ENCODE data around the gene ARID3B. TPM values are rescaled to one million over a fixed set of nuclear protein-coding genes. Genes with fewer than 3 reads are reported as not detected.

Gene ARID3B
- total RNA-seq, 1 donor = 11.0 TPM

GRCh38 chr15:74603026-74603788 is 62.2 kb downstream of the ARID3B start:
- DNase-seq (ENCODE audit: low read depth in 2 of 3, low spot score in 2 of 3) = no peak

- no peak for DNase-seq (ENCODE audit: low read depth in 2 of 3, low spot score in 2 of 3)
Measured at GRCh38 chr15:74603789-74604705, 63.0 kb downstream of the ARID3B start.

DNA sequence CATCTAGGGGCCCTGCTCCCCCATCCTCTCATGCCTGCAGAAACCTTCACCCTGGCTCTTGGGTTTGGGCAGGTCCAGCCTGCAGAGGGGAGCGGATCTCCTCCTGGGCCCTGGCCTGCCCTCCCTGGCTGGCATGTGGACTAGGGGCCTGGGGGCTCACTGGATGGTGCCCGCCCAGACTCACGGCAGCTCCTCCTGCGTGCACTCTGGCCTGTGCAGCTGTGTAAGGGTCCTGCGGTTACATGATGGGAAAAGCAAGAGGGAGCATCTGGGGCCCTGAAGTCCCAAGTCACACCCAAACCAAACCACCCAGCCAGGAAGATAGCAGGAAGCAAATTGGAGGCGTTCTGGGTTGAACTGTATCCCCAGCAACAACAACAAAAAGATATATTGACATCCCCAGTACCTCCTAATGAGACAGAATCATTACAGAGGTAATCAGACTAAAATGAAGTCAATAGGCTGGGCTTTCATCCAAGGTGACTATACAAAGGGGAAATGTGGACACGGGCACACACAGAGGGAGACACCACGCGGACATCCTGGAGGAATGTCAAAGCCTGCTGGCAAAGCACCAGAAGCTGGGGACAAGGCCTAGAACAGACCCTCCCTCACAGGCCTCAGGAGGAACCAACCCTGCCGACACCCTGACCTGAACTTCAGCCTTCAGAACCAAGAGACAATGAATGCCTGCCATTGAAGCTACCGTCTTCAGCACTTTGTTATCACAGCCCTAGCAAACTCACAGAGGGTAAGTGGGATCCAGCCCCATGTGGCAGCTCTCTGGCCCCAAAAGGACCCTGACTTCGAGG is 64.2 kb downstream of the ARID3B start:
- DNase-seq (ENCODE audit: low read depth in 2 of 3, low spot score in 2 of 3) = no peak

- no peak for DNase-seq (ENCODE audit: low read depth in 2 of 3, low spot score in 2 of 3)
Measured at GRCh38 chr15:74605795-74606150, 64.8 kb downstream of the ARID3B start.

DNA sequence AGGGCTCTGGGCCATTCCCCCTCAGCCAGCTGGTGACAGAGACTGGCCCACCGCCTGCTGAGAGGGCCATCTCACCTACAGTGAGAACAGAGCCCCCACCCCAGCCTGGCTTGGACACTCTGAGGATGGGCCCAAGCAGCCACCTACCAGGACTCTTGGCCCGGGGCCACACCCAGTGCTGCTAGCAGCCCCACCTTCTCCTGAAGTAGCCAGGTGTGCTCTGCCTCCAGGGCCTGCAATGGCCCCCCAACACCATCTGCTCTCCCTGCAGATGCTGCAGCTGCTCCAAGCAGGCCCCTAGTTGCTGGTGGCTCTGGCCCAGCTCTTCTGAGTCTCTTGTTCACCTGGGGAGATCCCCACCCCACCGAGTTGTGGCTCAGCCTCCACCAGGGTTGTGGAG is 67.8 kb downstream of the ARID3B start:
- DNase-seq (ENCODE audit: low read depth in 2 of 3, low spot score in 2 of 3) = no peak

DNA sequence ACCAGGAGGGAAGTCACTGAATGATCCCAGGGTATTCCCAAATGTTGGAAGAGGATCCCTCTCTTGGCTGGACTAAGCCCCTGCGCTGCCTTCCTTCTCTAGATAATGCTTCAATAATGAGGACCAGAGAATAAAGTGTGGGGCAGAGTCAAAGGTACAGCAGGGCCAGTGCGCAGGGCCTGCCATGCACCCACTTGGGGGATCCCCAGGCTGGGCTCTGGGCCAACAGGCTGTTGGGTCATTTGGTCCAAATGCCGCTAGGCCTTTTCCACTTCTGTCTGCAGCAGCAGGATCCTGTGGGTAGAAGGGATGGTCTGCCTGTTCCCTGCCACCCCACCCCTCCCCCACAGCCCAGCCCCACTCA is 68.9 kb downstream of the ARID3B start:
- no peak for DNase-seq (ENCODE audit: low read depth in 2 of 3, low spot score in 2 of 3)

- DNase-seq (ENCODE audit: low read depth in 2 of 3, low spot score in 2 of 3) = peak in 2 of 3 donors; percentile 64 to 66
Measured at GRCh38 chr15:74610302-74610951, 69.4 kb downstream of the ARID3B start.

DNA sequence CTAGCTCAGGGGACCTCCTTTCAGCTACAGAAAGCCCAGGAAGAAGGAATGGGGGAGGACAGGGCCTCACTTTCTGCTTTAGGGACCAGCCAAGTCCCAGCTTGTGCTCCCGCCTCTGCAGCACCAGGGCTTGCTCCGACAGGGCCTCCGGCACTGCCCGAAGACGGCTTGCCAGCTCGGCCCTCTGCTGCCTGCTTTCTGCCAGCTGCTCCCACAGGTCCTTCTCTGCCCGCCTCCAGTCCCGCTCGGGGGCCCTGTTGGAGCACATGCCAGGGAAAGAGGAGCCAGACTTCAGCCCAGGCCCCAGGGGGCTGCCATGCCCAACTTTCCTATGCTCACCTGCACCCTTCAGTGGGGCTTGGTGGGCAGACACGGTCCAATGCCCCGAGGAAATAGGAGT is 70.3 kb downstream of the ARID3B start:
- DNase-seq (ENCODE audit: low read depth in 2 of 3, low spot score in 2 of 3) = no peak

- no peak for DNase-seq (ENCODE audit: low read depth in 2 of 3, low spot score in 2 of 3)
Measured at GRCh38 chr15:74611834-74612233, 70.8 kb downstream of the ARID3B start.

GRCh38 chr15:74612677-74613076 is 71.7 kb downstream of the ARID3B start:
- DNase-seq (ENCODE audit: low read depth in 2 of 3, low spot score in 2 of 3) = no peak

- DNase-seq (ENCODE audit: low read depth in 2 of 3, low spot score in 2 of 3) = no peak
Measured at GRCh38 chr15:74613089-74613952, 72.3 kb downstream of the ARID3B start.

- DNase-seq (ENCODE audit: low read depth in 2 of 3, low spot score in 2 of 3) = no peak
Measured at GRCh38 chr15:74613953-74614743, 73.1 kb downstream of the ARID3B start.

GRCh38 chr15:74614744-74615507 is 73.9 kb downstream of the ARID3B start:
- DNase-seq (ENCODE audit: low read depth in 2 of 3, low spot score in 2 of 3) = peak; percentile 86 to 89 (median 88)

DNA sequence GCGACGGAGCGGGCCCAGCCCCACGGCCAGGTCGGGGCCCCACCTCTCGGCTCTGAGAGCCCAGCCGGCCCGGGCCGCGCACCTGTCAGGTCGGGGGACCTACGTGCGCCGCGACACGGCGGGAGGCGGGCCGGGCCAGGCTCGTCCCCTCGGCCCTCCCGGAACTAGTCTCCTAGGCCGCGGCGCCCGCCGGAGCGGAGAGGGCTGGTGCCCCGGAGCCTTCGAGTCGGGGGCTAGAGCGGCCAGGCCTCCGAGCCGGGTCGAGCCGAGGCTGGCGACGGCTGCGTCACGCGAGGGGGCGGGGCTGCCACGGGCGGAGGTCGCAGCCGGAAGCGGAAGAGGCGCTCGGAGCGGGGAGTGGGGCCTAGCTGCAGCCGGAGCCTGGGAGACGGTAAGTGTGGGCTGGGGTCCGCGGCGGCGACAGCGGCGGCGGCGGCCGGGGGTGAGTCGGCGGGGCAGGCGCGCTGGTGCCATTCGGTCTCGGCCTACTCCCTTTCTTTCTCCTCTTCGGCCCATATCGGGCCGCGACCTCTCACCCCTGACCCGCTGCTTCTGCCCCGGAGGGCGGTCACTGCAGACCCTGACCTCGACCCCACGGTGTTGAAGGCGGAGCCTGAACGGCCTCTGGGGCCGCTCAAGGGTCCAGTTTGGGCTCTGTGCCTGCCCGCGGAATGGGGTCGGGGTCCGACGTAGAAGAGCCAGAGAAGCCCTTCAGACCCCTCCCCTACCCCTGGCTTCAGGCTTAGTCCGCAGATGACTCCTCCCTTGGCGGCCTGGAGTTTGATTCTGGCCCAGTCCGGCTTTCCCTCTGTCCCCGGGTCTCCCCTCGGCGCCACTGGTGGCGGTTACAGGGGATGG is 74.7 kb downstream of the ARID3B start, which contains the start of gene CLK3:
Gene CLK3, plus strand, starts transcription at position 329 of the 858 bp plus-strand sequence. CDS start 3,361 bp downstream, outside the sequence.
- peak; percentile 85 to 96 (median 95) for DNase-seq (ENCODE audit: low read depth in 2 of 3, low spot score in 2 of 3)

GRCh38 chr15:74616366-74616939 is 75.4 kb downstream of the ARID3B start:
- peak; percentile 47 to 85 (median 72) for DNase-seq (ENCODE audit: low read depth in 2 of 3, low spot score in 2 of 3)

- DNase-seq (ENCODE audit: low read depth in 2 of 3, low spot score in 2 of 3) = no peak
Measured at GRCh38 chr15:74616996-74617395, 76.0 kb downstream of the ARID3B start.

Measured in hematopoietic multipotent progenitor cell (in vitro differentiated cells).